ENCODE data around the gene PTH1R.

PTH1R gene

GRCh38 chr3:46849686-46850467 is 27.6 kb upstream of the PTH1R start:
- no peak for DNase-seq (ENCODE audit: low spot score)

- DNase-seq (ENCODE audit: low spot score): no peak
Observed at GRCh38 chr3:46850468-46850779, 27.1 kb upstream of the PTH1R start.

GRCh38 chr3:46851364-46852333 is 25.9 kb upstream of the PTH1R start:
- no peak for DNase-seq (ENCODE audit: low spot score)

- no peak for DNase-seq (ENCODE audit: low spot score)
Observed at GRCh38 chr3:46852334-46852720, 25.2 kb upstream of the PTH1R start.

GRCh38 chr3:46852839-46853355 is 24.6 kb upstream of the PTH1R start:
- DNase-seq (ENCODE audit: low spot score): no peak

- DNase-seq (ENCODE audit: low spot score): no peak
Observed at GRCh38 chr3:46853441-46854415, 23.8 kb upstream of the PTH1R start.

GRCh38 chr3:46854555-46854991 is 22.9 kb upstream of the PTH1R start:
- DNase-seq (ENCODE audit: low spot score): no peak

- no peak for DNase-seq (ENCODE audit: low spot score)
Observed at GRCh38 chr3:46856576-46857471, 20.7 kb upstream of the PTH1R start.

- no peak for DNase-seq (ENCODE audit: low spot score)
Observed at GRCh38 chr3:46857485-46858341, 19.8 kb upstream of the PTH1R start.

GRCh38 chr3:46858456-46858855 is 19.1 kb upstream of the PTH1R start:
- no peak for DNase-seq (ENCODE audit: low spot score)

- no peak for DNase-seq (ENCODE audit: low spot score)
Observed at GRCh38 chr3:46859001-46859710, 18.4 kb upstream of the PTH1R start.

- DNase-seq (ENCODE audit: low spot score): no peak
Observed at GRCh38 chr3:46860017-46860809, 17.3 kb upstream of the PTH1R start.

GRCh38 chr3:46860810-46861604 is 16.5 kb upstream of the PTH1R start:
- no peak for DNase-seq (ENCODE audit: low spot score)

- no peak for DNase-seq (ENCODE audit: low spot score)
Observed at GRCh38 chr3:46861605-46862368, 15.7 kb upstream of the PTH1R start.

- no peak for DNase-seq (ENCODE audit: low spot score)
Observed at GRCh38 chr3:46862369-46863025, 15.0 kb upstream of the PTH1R start.

GRCh38 chr3:46863261-46863782 is 14.2 kb upstream of the PTH1R start, which contains the start of gene MYL3:
Gene MYL3 (minus strand): TSS chr3:46863444. CDS start chr3:46863390, 54 bp downstream.
- no peak for DNase-seq (ENCODE audit: low spot score)
